ENCODE measurements around the gene TLDC2. TPM values are rescaled to one million over a fixed set of nuclear protein-coding genes. Genes with fewer than 3 reads are reported as not detected.

The TLDC2 gene
- total and polyA plus RNA-seq, 2 experiments from 2014 or later, result 0.68 to 1.6 TPM

GRCh38 chr20:36849333-36850065 lies 26.4 kb upstream of the TLDC2 start:
- no peaks in the 10 kb centered on the region for H3K9me2 ChIP-seq (replicated peaks; ENCODE audit: insufficient read depth)
- no peak overlapping the region for H2AFZ ChIP-seq
- no peak overlapping the region for H3K4me3 ChIP-seq
- H4K20me1 ChIP-seq (ENCODE audit: insufficient read depth, poor library complexity, severe bottlenecking), result peaks cover 9% of the 10 kb centered on the region
- H3K9me3 ChIP-seq (ENCODE audit: low read depth), result no peaks in the 10 kb centered on the region
- TF ChIP-seq EZH2phosphoT487 (IDR thresholded peaks at IDR 0.05; ENCODE audit: low read depth, severe bottlenecking, unreplicated experiment) (no peak), EZH2 (IDR thresholded peaks at IDR 0.05; ENCODE audit: borderline replicate concordance) (no peak), CTCF (IDR thresholded peaks at IDR 0.05; ENCODE audit: poor library complexity) (no peak)
- no peaks in the 10 kb centered on the region for H3K36me3 ChIP-seq (replicated peaks; ENCODE audit: insufficient read depth, low read depth)
- no peaks in the 10 kb centered on the region for H3K27me3 ChIP-seq
- WGBS (ENCODE audit: low lambda C conversion rate, missing lambda C conversion rate), result 91% methylated on average over 9 of the region's 9 CpGs
- no peak overlapping the region for H3K4me2 ChIP-seq
- H3K27ac ChIP-seq, result peak overlapping the region; percentile 27
- peaks cover 6% of the 10 kb centered on the region for H3K4me1 ChIP-seq (ENCODE audit: insufficient read depth)
- no peak for DNase-seq (ENCODE audit: low spot score)
- H3K79me2 ChIP-seq, result peaks cover 62% of the 10 kb centered on the region

GRCh38 chr20:36850759-36851158 lies 25.2 kb upstream of the TLDC2 start:
- H4K20me1 ChIP-seq (ENCODE audit: insufficient read depth, poor library complexity, severe bottlenecking), result peaks cover 15% of the 10 kb centered on the region
- TF ChIP-seq EZH2 (IDR thresholded peaks at IDR 0.05; ENCODE audit: borderline replicate concordance) (no peak), CTCF (IDR thresholded peaks at IDR 0.05; ENCODE audit: poor library complexity) (no peak), EZH2phosphoT487 (IDR thresholded peaks at IDR 0.05; ENCODE audit: low read depth, severe bottlenecking, unreplicated experiment) (no peak)
- no peaks in the 10 kb centered on the region for H3K9me3 ChIP-seq (ENCODE audit: low read depth)
- no peaks in the 10 kb centered on the region for H3K9me2 ChIP-seq (replicated peaks; ENCODE audit: insufficient read depth)
- H2AFZ ChIP-seq, result no peak overlapping the region
- no peak overlapping the region for H3K27ac ChIP-seq
- H3K4me3 ChIP-seq, result no peak overlapping the region
- H3K4me2 ChIP-seq, result no peak overlapping the region
- peaks cover 70% of the 10 kb centered on the region for H3K79me2 ChIP-seq
- no peaks in the 10 kb centered on the region for H3K27me3 ChIP-seq
- no peak for DNase-seq (ENCODE audit: low spot score)
- WGBS (ENCODE audit: low lambda C conversion rate, missing lambda C conversion rate), result 100% methylated on average over 6 of the region's 6 CpGs
- peaks cover 6% of the 10 kb centered on the region for H3K4me1 ChIP-seq (ENCODE audit: insufficient read depth)
- no peaks in the 10 kb centered on the region for H3K36me3 ChIP-seq (replicated peaks; ENCODE audit: insufficient read depth, low read depth)

GRCh38 chr20:36851490-36851889 lies 24.4 kb upstream of the TLDC2 start:
- no peak for DNase-seq (ENCODE audit: low spot score)
- TF ChIP-seq CTCF (IDR thresholded peaks at IDR 0.05; ENCODE audit: poor library complexity), result no peak
- TF ChIP-seq EZH2 (IDR thresholded peaks at IDR 0.05; ENCODE audit: borderline replicate concordance), result no peak
- no peak for TF ChIP-seq EZH2phosphoT487 (IDR thresholded peaks at IDR 0.05; ENCODE audit: low read depth, severe bottlenecking, unreplicated experiment)
- H3K4me2 ChIP-seq, result no peak overlapping the region
- H3K36me3 ChIP-seq (replicated peaks; ENCODE audit: insufficient read depth, low read depth), result no peaks in the 10 kb centered on the region
- no peaks in the 10 kb centered on the region for H3K27me3 ChIP-seq
- WGBS (ENCODE audit: low lambda C conversion rate, missing lambda C conversion rate), result 95% methylated on average over 2 of the region's 2 CpGs
- peaks cover 23% of the 10 kb centered on the region for H4K20me1 ChIP-seq (ENCODE audit: insufficient read depth, poor library complexity, severe bottlenecking)
- peaks cover 10% of the 10 kb centered on the region for H3K4me1 ChIP-seq (ENCODE audit: insufficient read depth)
- H3K9me3 ChIP-seq (ENCODE audit: low read depth), result no peaks in the 10 kb centered on the region
- H3K79me2 ChIP-seq, result peaks cover 71% of the 10 kb centered on the region
- no peaks in the 10 kb centered on the region for H3K9me2 ChIP-seq (replicated peaks; ENCODE audit: insufficient read depth)
- H2AFZ ChIP-seq, result no peak overlapping the region
- H3K4me3 ChIP-seq, result no peak overlapping the region
- no peak overlapping the region for H3K27ac ChIP-seq

All from hepatocyte (in vitro differentiated cells).